K562 treated with DMSO at 1 percent for 48 hours (cell line): Measurements from ENCODE around the gene MARCHF4. TPM values are rescaled to one million over a fixed set of nuclear protein-coding genes. Genes with fewer than 3 reads are reported as not detected.

Source experiments
- total RNA-seq: library from RNA; unstranded; fragments of 300-600 nt; gene quantifications from 2 replicates; pipeline ENCODE4 v1.2.3, GENCODE V29; 2022; ENCODE audit warnings: low replicate concordance; ENCODE audit errors: extremely low read depth

The MARCHF4 gene, protein sequence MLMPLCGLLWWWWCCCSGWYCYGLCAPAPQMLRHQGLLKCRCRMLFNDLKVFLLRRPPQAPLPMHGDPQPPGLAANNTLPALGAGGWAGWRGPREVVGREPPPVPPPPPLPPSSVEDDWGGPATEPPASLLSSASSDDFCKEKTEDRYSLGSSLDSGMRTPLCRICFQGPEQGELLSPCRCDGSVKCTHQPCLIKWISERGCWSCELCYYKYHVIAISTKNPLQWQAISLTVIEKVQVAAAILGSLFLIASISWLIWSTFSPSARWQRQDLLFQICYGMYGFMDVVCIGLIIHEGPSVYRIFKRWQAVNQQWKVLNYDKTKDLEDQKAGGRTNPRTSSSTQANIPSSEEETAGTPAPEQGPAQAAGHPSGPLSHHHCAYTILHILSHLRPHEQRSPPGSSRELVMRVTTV
- total RNA-seq: not detected in 2 replicates

DNA sequence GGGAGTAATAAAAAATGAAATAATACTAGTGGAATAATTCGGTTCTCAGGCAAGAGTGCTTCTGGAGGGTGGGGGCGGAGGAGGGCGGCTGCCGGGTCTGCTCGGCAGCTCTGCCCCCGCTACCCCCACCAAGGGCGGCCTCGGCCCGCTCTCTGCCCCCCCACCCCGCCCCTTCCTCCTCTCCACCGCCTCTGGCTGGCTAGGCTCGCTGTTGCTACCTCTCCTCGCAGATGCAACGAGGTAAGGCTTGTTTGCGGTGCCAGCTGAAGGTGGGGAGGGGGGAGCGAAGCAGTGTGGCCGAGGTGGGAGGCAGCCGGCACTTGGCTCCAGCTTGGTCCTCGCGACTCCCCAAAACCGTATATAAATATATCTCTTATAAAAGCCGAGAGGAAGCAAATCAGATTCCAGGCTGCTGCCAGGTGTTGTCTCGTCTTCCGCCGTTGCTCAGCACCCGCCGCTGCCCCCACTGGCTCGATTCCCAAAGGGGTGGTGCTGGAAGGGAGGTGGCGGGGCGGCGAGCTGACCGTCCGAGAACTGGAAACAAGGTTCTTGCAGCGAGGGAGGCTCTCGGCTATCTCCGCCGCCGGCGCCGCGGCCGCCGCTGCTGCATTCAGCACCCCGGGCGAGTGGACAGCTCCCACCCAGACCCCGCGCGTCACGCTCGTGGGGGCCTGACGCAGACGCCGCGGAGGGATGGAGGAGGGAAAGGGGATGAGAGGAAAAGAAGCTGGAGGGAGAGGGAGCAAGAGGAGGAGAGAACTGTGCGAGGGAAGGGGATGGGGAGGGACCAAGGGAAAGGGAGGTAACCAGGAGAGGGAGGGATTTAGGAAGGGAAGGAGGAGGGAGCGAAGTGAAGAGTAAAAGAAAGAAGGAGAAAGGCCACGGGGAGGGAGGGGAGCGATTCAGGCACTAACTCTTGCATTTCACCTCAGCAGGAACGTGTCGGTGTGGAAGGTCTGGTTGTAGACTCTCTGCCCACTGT lies at the start of gene MARCHF4:
TSS of gene MARCHF4 (minus strand) at position 763 of the 982 bp plus-strand sequence. CDS start 2,223 bp downstream, outside the sequence.

DNA sequence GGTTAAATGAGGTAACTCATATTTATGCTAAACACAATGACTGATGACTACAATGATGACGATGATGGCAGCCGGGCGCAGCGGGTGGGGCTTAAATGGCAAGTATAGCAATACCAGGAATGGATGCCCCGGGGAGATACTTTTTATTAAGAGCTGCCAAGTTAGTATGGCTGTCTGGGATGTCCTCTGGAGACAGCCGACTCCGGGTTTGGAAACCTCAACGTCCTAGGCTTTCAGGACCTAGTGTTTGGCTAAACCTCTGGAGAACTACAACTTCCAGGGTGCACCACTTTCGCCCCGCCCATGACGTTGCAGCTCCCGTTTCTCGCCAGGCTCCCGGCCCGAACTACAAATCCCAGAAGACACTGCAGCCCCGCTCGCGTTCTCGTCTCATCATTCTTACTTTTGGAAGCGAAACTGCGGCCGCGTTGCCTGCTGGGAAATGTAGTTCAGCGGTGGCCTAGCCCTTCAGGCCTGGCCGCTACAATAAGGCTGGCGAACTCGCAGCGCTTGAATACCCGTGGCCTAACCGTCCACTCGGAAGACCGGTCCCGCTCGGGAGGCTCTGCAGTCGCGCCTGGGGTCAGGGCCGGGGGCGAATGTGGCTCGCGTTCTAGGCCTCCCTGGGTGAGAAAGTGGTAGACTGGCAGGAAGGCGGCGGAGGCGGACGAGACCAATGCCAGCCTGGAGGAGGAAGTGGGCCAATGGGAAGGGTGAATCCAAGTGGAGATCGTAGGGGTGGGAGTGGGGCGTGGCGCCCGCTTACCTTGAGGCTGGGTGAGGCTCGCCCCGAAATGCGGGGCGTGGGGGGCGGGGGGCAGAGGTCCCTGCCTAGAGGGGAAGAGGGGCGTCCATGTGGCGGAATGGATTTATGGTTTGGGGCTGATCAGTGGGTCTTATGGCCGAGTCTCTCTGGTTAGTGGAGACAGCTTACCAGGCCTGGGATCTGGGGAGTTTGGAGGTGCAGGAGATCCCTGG lies 40.0 kb upstream of the MARCHF4 start, which contains the start of gene SMARCAL1:
TSS of gene SMARCAL1 (plus strand) at position 463 of the 978 bp plus-strand sequence. CDS start 2,221 bp downstream, outside the sequence.

Other genes starting within 250 kb of the MARCHF4 start
- not detected in 2 replicates for gene SMARCAL1, start 40.0 kb upstream of the MARCHF4 start, total RNA-seq
- 2,565 TPM in 1 of 2 replicates, not detected in the other for gene RPL37A, start 126.4 kb upstream of the MARCHF4 start, total RNA-seq